ENCODE results near the gene TSPO2.

TSPO2 gene

GRCh38 chr6:41027799-41028560, 14.3 kb upstream of the TSPO2 start:
- peak; percentile 94 for DNase-seq

DNA sequence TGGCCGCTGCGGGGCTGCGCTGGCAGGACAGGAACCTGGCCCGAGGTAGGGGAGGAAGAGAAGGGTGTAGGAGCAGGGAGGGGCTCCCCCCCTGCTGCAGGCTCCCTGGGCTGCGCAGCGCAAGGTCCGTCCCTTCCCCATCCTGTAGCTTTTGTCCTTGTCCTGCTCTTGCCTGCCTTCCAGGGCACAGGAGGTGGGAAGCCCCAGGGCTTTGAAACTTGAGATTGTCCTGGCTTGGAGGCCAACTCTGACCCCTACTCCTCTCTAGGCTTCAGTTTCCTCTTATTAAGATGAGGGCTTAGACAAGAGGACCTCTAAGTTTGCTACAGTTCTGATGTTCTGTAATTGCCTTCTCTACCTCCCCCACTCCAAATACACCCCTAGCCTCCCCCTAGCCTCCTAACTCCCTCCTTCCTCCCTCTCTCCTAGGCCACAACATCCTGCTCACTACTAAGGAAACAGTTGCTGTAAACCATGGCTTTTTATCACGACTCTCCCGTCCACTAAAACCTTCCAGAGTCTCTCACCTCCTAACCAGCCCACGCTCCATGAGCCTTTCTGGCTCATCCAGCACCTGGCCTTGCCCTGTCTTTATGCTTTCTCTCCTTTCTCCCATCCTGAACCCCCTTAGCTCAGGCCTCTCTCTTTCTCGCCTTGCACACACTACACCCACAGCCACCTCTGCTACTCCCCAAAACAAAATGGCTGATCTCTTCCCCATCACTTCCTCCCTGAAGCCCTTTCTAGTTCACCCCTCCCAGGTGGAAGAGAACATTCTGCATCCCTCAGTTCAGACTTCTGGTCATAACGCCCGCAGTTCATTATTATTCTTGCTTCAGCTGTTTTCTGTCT, 13.5 kb upstream of the TSPO2 start:
- DNase-seq, result no peak

GRCh38 chr6:41032830-41033229, 9.4 kb upstream of the TSPO2 start:
- DNase-seq, result no peak

DNA sequence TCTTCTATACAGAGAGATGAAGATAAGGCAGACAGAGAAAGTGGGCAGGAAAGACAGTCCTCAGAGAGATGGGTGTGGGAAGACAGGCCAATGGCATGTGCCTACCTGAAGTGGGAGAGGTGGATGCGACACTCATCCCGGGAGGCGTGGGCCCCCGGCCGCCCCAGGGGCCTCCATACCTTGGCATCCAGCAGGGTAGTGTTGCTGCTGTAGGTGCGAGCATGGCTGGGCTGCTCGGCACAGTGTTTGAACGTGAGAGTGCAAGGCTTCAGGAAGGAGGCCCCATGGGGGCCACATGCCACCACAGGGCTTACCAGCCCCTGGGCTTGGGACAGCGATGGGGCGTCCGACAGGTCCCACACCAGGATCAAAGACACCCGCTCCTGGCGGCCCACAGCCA, 8.5 kb upstream of the TSPO2 start:
- DNase-seq, result no peak

GRCh38 chr6:41036186-41036585, 6.1 kb upstream of the TSPO2 start:
- no peak for DNase-seq

DNA sequence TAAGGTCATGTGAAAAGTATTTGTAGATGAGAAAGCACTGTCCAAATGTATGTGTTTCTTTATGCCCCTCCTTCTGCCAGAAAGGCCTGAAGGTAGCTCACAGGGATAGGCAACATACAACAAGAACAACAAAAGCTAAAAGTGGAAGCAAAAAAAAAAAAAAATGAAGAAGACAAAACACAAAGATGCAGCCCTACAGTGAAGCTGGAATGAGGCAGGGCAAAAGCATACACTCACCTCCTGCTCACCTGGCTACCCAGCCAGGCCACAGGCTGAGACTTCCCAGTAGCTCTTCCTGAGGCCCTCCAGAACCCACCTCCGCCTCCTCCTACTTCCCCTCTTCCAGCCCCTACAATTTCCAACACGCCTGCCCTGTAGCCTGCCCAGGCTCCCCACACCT, 5.7 kb upstream of the TSPO2 start:
- no peak for DNase-seq

- no peak for DNase-seq
These were observed 5.0 kb upstream of the TSPO2 start for GRCh38 chr6:41037107-41037900.

DNA sequence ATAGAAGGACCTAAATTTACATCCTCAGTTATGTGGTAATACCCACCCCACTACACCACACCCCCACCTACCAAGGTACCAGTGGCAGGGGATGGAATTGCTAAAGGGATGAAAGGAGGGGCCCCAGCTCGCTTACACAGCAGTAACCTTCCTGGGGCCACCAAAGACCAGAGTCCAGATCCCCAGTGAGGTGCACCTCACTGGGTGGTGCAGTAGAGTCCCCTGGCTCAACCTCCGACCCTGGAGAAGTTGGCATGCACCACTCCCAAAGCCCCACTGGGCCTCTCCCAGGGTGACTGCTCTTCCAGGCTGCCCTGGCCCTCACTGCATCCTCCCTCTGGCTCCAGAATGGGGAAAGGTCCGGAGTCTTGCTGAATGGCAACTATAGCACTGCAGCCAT, 4.1 kb upstream of the TSPO2 start:
- DNase-seq, result no peak

DNA sequence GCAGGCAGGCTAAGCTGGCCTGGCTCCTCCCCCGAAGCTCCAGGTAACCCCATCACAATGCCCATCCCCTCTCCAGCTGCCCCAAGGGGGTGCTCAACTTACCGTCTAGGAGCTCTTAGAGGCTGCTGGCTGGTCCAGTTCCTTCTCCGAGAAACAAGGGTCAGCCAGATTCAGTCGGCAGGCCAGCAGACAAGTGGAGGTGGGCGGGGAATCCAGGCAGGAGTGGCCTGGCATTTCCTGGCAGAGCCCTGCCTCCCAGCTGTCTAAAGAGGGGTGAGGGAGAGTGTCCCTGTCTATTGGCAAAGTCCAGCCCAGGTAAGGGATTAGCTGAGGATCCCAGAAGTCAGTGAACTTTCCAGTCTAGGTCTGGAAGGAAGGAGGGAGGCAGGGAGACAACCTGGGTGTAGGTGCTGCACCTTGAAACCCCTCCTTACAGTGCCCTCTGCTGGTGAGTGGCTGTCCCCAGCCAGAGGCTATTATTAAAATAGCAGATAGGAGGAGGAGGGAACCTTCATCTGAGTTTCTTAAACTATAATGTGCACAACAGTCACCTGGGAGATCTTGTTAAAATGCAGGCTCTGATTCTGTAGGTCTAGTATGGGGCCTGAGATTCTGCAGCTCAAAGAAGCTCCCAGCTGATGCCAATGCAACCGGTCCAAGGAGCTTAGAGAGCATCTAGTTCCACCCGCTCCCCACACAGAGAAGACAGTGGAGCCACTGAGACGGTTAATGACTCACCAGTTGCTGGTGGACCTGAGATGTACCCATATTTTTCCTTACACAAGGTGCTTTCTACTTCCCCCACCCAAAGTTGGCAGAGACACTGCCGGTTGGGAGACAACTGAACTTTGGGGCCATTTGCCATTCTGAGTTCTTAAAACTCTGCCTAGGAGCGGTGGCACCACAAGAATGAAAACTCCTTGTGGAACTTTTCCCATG, 2.9 kb upstream of the TSPO2 start, which contains the start of gene UNC5CL:
Gene UNC5CL, minus strand, starts transcription at position 162 of the 939 bp plus-strand sequence. CDS start 4,147 bp downstream, outside the sequence.
- DNase-seq, result peak; percentile 22

DNA sequence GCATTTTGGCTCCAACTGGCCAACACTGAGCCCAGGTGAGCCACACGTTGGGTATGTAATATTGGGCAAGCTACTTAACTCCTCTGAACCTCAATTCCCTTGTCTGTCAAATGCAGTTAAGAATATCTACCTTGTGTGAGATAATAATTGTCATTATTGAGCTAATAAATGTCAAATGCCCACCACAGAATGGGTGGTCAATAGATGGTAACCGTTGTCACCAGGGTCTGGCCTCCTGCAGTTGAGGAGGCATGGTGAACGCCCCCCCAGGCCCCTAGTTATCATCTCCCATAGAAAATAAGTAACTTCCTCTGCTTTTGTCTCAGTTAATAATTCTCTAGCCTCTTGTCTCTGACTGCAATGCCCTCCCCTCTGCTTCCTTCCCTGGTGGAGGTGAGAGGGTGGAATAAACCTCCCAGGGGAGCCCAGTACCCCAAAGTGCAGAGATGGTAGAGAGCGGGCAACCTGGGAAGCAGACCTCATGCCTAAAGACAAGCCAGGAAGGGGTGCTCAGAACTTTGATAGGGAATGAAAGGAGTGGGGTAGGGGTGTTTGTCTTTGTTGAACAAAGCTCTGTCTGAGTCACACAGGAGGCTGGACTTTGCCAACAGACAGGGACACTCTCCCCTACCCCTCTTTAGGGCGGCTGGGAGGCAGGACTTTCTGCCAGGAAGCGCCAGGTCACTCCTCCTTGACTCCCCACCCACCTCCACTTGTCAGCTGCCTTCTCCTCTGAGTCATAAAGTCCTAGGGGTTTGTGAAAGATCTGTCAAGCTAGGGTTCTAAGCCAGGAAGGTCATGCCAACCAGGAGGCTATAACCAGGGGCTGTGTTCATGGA, 1.9 kb upstream of the TSPO2 start:
- no peak for DNase-seq

DNA sequence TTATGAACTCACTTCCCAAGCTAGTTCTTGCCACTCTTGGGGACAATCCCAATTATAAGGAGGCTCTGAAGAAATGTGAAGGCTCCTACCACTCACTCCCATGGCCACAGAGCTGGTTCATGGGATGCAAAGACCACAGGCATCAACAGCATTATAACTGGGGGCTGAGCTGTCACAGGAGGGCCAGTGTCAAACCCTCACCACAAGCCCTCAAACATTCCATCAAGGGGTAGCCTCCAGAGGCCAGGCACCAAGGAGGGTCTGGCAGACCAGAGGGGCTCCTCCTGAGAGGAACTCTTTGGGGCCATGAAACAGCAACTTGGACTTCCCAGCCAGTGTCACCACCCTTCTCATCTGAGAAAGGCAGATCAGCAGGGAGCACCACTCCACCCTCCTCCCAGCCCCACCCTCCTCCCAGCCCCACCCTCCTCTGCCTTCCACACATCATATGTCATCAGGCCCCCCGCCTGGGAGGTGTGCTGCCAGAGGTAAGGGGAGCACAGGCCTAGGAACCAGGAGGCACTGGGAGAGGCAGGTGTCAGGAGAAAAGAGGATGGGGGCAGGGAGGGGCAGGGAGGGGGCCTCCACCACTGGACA, 1.2 kb upstream of the TSPO2 start:
- no peak for DNase-seq

- DNase-seq, result no peak
These were observed 884 bp downstream of the TSPO2 start for GRCh38 chr6:41043151-41043550.

DNA sequence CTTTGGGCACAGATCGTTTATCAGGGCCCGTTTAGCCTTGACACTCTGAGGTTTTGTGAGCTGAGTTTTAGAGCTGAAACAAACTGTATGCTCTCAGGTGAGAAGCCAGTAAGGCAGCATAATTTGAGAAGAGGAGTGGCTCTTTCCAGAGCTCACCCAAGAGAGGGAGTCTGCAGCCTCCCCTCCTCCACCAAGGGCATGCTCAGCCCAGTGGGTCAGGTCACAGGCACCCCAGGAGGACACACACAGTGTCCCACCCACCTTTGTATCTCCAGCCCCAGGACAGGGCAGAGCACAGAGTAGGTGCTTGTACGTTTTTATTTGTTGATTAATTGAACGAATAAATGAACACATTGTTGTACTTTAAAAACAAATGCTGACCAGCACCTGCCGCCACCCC, 3.4 kb downstream of the TSPO2 start:
- peak; percentile 48 for DNase-seq

- no peak for DNase-seq
These were observed 3.8 kb downstream of the TSPO2 start for GRCh38 chr6:41046084-41046483.

DNA sequence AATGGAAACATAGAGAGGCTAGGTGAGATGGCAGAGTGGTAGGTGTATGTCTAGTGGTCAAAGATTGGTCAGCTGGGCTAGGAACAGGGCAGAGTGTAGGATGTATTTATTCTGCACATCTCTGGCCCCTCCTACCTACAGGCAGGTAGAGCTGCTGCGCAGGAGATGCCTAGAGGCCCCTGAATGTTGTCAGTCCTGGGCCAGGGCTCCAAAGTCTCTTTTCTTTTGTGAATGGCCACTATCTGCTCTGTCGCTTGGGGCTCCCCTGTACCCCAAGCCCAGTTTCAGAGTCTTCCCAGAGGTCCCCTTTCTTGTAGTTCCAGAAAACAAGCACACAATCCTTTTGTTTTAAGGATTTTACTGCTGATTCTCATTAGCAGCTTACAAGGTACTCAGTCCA, 5.0 kb downstream of the TSPO2 start:
- DNase-seq, result no peak

DNA sequence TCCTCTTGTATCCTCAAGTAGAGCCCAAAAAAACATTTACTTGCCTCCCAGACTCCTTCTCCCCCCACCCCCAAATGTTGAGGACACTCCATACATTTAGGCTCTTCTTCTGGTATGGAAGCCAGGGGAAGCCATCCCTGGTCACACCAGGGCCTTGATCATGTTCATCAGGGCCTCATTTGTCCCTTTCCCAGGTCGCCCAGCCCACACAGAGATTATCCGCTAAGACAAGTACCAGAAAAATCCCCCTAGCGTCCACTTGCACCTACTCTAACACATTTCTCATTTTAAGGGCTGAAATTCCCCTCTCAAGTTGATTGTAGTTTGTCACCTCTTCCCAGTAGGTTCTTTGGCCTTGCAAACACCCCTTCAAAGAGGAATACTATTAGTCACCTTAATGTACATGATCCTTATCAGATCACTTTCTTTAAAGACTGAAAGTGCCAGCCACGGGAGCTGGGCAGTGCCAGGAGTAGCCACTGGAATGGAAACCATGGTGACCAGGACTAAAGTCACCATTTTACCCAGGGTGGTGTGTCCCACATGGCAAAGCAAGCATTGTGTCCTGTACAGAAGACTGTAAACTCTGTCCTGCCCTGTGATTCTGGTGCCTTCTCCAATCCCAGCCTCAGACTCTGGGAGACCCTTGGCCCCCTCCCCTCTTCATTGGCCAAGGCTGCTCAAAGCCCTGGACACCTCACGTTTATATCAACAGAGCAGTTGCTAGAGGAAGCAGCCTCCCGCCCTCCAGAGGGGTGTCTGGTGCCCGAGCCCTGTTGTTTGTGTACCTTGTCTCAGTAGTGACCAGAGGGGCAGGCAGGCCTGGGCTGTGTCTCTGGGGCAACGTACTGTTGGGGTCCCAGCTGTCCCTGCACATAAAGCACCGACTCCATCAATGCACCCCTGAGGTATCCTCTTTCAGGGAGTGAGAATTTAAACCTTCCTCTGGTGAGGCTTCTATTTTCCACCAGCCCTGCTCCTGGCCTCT, 5.8 kb downstream of the TSPO2 start:
- no peak for DNase-seq

- no peak for DNase-seq
These were observed 7.3 kb downstream of the TSPO2 start for GRCh38 chr6:41049521-41049920.

DNA sequence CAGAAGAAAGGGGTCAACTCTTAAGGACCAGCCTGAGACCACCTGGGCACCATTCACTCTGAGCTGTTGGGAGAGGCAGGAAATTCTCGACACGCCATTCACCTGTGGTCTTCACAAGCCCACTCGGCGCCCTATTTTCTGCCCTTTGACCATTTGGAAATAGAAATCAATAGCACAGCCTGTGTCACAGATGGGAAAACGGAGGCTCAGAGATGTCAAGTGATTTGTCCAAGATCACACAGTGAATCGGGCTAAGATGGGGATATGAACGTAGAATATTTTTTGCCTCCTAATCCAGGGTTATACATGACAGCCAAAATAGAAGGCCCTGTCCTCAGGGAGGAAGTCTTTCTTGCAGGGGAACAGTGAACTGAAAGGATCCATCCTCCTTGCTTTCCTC, 7.7 kb downstream of the TSPO2 start:
- no peak for DNase-seq

DNA sequence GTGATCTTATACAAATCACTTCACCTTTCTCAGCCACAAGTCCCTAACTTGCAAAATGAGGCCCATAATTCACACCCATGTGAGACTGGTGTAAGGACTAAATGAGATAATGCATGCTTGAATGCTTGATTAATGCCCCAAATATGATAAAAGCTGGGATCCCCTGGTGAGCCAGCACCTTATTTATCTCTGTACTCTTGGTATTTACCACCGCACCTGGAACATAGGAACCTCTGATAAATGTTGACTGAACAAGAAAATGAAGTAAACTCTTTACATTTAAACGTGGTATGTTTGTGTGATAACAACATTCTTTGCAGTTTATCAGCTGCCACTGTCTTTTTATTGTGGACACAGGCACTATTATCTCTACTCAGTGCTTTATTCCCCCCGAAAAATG, 8.3 kb downstream of the TSPO2 start:
- no peak for DNase-seq

GRCh38 chr6:41051873-41052272, 9.6 kb downstream of the TSPO2 start:
- no peak for DNase-seq

Data from DMS79 (cell line).